ENCODE data around the gene CFAP251.

- TF ChIP-seq CHD2 (IDR thresholded peaks at IDR 0.05; ENCODE audit: low read length) = no peak
- no peak for TF ChIP-seq MAX (IDR thresholded peaks at IDR 0.05)
- TF ChIP-seq SIX5 (IDR thresholded peaks at IDR 0.05; ENCODE audit: low read depth, low read length) = no peak
- no peak for TF ChIP-seq MAFK (IDR thresholded peaks at IDR 0.05; ENCODE audit: low read depth, low read length)
- TF ChIP-seq, protein P1, sequence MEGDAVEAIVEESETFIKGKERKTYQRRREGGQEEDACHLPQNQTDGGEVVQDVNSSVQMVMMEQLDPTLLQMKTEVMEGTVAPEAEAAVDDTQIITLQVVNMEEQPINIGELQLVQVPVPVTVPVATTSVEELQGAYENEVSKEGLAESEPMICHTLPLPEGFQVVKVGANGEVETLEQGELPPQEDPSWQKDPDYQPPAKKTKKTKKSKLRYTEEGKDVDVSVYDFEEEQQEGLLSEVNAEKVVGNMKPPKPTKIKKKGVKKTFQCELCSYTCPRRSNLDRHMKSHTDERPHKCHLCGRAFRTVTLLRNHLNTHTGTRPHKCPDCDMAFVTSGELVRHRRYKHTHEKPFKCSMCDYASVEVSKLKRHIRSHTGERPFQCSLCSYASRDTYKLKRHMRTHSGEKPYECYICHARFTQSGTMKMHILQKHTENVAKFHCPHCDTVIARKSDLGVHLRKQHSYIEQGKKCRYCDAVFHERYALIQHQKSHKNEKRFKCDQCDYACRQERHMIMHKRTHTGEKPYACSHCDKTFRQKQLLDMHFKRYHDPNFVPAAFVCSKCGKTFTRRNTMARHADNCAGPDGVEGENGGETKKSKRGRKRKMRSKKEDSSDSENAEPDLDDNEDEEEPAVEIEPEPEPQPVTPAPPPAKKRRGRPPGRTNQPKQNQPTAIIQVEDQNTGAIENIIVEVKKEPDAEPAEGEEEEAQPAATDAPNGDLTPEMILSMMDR (IDR thresholded peaks at IDR 0.05; ENCODE audit: control extremely low read depth in 1 of 3, insufficient read depth in 1 of 3, low read depth in 1 of 3, low read length in 3 of 3) = no peak
- TF ChIP-seq JUND (IDR thresholded peaks at IDR 0.05; ENCODE audit: low read length) = no peak
- no peak for TF ChIP-seq RAD21 (IDR thresholded peaks at IDR 0.05 in 1 of 2, conservative IDR thresholded peaks at IDR 0.05 in 1 of 2; ENCODE audit: low read depth in 2 of 2, low read length in 2 of 2)
- TF ChIP-seq ZNF274 (IDR thresholded peaks at IDR 0.05; ENCODE audit: borderline replicate concordance, extremely low read depth, low read length) = no peak
- TF ChIP-seq CBX8 (IDR thresholded peaks at IDR 0.05; ENCODE audit: borderline replicate concordance, low read depth, low read length) = no peak
These were observed 133.0 kb downstream of the CFAP251 start for GRCh38 chr12:122051231-122051876.

Measured in H1 (cell line).